C4-2B (cell line): Measurements from ENCODE around the gene ZNF648.

Experiments used
- H3K27ac ChIP-seq: fragments of 450-650 bp; 2 replicates; pipeline ENCODE4 v1.5.1; 2017
- CTCF ChIP-seq: fragments of 450-650 bp; conservative IDR thresholded peaks from 2 replicates; pipeline ENCODE4 v1.5.1; 2017; ENCODE audit warnings: mild to moderate bottlenecking
- ZFX ChIP-seq: fragments of 450-650 bp; IDR thresholded peaks from 2 replicates; pipeline ENCODE4 v1.6.1; 2017

ZNF648 gene

GRCh38 chr1:182069028-182069466 lies 7.5 kb upstream of the ZNF648 start:
- peak; percentile 82 for TF ChIP-seq CTCF
- no peak for TF ChIP-seq ZFX
- no peak overlapping the region for H3K27ac ChIP-seq

- TF ChIP-seq ZFX: no peak
- no peak for TF ChIP-seq CTCF
- no peak overlapping the region for H3K27ac ChIP-seq
Measured at GRCh38 chr1:182066934-182067333, 5.4 kb upstream of the ZNF648 start.

- no peak for TF ChIP-seq CTCF
- TF ChIP-seq ZFX: no peak
- H3K27ac ChIP-seq: no peak overlapping the region
Measured at GRCh38 chr1:182065126-182065845, 3.8 kb upstream of the ZNF648 start.

- no peak overlapping the region for H3K27ac ChIP-seq
- TF ChIP-seq CTCF: no peak
Measured at GRCh38 chr1:182064611-182065010, 3.1 kb upstream of the ZNF648 start.

GRCh38 chr1:182062223-182062622 lies 711 bp upstream of the ZNF648 start:
- no peak overlapping the region for H3K27ac ChIP-seq
- TF ChIP-seq CTCF: no peak
- TF ChIP-seq ZFX: no peak

- H3K27ac ChIP-seq: no peak overlapping the region
- no peak for TF ChIP-seq CTCF
- TF ChIP-seq ZFX: no peak
Measured at GRCh38 chr1:182060877-182061276, 635 bp downstream of the ZNF648 start.

GRCh38 chr1:182059936-182060335 lies 1.6 kb downstream of the ZNF648 start:
- H3K27ac ChIP-seq: no peak overlapping the region
- no peak for TF ChIP-seq CTCF
- no peak for TF ChIP-seq ZFX
